AG08395 (cell line): ENCODE measurements around the gene ZBTB40.

Experiments
- DNase-seq: peaks from one replicate; pipeline ENCODE4 v3.0.0; 2012; ENCODE audit warnings: mixed read lengths, low spot score

The ZBTB40 gene

DNA sequence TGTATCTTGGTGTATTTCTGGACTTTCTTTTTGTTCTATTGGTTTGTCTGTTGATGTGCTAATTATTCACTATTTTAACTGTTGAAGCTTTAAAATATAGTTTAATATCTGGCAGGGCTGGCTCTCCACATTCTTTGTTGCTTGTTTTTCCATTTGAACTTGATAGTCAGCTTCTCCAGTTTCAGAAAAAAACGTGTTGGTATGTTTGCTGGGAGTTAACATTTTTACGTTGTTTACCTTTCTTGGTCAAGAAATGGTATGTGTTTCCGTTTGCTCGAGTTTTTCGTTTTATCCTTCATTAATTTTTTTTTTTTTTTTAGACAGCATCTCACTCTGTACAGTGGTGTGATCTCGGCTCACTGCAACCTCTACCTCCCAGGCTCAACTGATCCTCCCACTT is 16.9 kb upstream of the ZBTB40 start:
- DNase-seq = no peak

DNA sequence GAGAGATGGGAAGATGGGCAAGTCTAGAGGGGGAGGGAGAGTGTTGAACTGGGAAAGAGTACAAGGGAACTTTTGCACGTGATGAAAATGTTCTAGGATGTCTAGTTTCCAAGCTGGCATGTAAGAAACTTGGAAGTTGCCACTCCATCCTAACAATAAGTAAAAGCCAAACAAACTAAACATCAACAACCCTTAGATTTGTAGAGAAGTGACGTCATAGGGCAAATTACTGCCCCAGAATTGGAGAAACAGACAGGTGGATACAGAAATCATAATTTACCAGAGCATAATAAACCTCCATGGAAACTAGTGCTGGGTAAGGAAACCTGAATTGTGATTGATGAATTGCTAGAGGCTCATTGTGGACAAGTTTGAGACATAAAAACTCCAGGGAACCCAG is 14.7 kb upstream of the ZBTB40 start:
- DNase-seq = no peak

- DNase-seq = no peak
Measured at GRCh38 chr1:22437573-22437972, 14.1 kb upstream of the ZBTB40 start.

- DNase-seq = no peak
Measured at GRCh38 chr1:22440582-22440981, 11.1 kb upstream of the ZBTB40 start.

GRCh38 chr1:22442212-22442894 is 9.3 kb upstream of the ZBTB40 start:
- no peak for DNase-seq

DNA sequence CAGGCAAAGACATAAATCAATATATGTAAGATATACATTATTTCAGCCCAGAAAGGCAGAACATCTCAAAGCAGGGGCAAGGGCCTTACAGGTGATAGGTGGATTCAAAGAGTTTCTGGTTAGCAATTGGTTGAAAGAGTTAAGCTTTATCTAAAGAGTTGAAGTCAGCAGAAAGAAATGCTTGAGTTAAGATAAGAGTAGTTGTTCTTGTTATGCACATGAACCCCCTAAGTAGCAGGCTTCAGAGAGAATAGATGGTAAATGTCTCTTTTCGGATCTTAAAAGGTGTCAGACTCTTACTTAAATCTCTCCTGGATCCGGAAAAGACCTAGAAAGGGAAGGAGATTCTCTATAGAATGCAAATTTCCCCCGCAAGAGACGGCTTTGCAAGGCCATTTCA is 8.3 kb upstream of the ZBTB40 start:
- no peak for DNase-seq

DNA sequence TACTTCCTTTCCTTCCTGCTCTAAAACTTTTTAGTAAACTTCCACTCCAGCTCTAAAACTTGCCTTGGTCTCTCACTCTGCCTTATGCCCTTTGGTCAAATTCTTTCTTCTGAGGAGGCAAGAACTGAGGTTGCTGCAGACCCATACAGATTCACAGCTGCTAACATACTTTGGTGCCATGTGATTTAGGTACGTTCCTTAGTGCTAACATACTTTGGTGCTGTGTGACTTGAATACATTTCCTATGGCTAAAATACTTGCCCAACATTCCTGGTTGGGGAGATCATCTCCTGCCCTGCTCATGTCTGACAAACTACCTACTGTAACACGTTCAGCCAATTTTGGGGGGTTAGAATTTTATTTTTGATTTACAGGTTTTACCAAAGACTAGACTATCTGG is 6.8 kb upstream of the ZBTB40 start:
- DNase-seq = no peak

DNA sequence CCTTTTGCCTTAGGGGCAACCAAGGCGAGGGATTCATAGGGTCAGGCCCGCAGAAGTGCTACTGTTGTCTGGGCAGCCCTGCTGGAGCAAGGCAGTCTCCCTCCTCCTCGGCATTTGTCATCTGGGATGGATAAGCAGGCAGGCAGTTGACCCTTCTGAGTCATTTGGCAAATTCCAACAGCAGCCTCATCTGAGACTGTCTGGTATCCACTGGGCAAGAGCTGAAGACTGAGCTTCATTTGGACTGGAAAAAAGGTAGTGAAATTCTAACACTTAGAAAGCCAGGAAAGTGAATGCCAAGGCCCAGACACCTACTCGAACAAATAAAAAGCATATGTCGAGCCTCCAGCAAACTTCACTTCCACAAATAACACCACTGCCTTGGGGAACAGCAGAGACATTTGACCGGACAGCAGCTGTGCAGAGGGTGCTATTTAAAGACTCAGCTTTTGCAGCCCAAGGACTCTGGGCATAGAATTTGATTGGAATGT is 4.0 kb upstream of the ZBTB40 start:
- DNase-seq = peak; percentile 89

- DNase-seq = no peak
Measured at GRCh38 chr1:22449636-22450035, 2.0 kb upstream of the ZBTB40 start.

DNA sequence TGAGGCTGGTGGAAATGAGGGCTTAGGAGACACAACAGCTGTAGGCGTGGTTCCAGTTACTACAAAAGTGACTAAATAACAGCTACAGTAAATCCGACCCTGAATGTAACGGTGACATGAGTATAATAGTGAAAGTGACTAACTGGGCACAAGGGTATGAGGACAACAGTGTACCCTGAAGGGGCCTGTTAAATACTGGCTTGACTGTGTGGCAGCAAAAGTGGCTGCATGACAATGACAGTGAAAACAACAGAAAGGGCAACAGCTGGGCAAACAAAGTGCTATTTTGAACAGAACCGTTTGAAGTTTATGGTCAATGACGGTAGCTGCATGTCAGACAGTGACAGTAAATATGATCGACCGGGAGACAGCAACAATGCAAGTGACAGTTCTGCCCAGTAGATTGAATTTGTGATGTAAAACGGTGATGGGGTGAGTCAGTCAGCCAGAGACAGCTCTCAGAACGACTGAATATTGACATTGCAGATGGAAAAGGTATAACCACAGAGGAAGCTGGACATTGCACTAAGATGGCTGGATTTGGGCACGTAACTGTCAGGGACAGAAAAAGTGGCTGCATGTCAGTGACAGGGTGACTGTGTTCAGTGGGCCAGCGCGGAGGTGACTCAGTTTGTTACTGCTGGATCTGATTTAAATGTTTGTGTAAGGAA is 1.2 kb upstream of the ZBTB40 start:
- DNase-seq = no peak

DNA sequence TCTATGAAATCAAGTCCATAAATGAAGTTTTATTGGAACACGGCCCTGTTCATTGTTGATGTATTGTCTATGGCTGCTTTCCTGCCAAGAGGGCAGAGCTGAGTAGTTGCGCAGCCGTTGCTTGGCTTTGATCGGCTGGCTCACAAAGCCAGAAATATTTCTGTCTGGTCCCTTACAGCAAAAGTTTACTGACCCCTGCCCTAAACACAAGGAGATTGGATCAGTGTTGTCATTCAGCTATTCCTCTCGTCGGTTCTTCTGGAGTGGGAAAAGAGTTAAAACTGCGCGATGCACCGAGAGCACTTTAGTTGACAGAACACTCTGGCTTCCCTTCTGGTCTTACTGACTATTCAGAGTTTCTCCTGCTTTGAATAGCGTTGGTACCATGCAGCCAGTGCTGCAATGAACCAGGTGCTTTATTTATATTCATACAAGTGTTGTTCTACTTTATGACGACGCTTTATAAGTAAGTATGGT is 868 bp downstream of the ZBTB40 start:
- peak; percentile 19 for DNase-seq

- no peak for DNase-seq
Measured at GRCh38 chr1:22453181-22453580, 1.5 kb downstream of the ZBTB40 start.

DNA sequence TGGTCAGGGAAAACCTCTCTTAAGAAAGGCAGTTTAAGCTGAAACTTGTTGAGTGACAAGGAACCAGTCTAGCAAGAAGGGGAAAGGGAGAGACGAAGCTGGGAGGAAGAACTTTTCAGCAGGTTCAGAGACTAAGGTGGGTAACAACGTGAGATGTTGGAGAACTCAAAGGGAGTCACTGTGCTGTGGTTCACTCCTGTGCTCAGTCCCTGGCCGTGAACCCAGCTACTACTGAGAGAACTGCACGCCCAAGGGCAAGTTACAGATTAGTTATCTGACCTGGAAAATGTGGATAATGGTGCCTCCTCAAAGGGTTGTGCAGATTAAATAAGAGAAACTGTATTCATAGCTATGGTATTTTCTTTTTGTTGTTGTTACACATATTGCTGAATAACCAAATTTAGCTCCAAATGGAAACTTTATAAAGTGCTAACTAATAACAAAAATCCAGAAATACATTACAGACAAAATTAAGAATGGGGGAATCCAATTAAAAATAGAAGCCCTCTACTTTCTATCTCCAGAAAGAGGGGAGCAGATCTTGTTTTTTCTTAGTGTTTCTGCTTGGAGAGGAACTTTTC is 2.9 kb downstream of the ZBTB40 start:
- DNase-seq = no peak

GRCh38 chr1:22457345-22457744 is 5.7 kb downstream of the ZBTB40 start:
- DNase-seq = no peak

DNA sequence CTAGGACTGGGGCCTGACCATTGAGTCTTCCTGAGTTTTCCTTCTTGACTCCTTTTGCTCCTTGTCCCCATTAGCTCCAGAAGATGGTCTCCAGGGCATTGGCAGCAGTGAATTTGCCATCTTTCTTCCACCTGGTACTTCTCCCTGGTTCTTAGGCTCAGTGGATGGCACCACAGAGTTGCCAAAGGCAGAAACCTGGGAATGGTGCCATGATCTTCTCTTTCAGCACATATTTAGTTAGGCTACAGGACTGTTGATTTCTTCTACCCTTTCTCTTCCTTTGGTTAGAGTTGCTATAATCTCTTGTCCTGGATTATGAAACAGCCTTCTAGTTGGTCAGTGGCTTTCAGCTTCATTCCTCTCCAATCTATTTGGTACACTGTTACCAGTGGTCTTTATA is 6.2 kb downstream of the ZBTB40 start:
- DNase-seq = no peak

- no peak for DNase-seq
Measured at GRCh38 chr1:22461100-22461499, 9.4 kb downstream of the ZBTB40 start.

- no peak for DNase-seq
Measured at GRCh38 chr1:22461678-22462527, 10.3 kb downstream of the ZBTB40 start.

GRCh38 chr1:22462928-22463327 is 11.3 kb downstream of the ZBTB40 start:
- DNase-seq = no peak

DNA sequence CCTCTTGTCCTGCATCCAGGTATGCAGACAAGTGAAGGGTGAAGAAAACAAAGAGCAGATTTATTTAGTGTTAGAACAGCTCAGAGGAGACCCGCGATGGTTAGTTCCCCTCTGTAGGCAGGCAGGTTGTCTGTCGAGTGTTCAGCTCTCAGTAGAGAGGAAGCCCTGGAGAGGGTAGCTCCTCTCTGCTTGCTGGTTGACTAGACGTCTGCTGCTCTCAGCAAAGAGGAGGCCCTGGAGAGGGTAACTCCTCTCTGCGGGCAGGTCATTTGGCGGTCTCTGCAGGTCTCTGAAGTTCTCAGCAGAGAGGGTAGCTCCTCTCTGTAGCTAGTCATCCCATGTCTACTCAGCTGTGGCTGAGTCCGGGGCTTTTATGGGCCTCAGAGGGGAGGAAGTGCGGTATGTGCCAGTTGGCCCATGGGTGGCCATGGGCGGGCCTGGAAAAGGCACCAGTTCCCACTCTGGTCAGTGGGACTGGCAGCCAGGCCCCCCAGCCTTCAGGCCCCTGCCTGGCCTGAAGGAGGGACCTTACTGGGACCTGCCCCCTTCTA is 13.4 kb downstream of the ZBTB40 start:
- no peak for DNase-seq

GRCh38 chr1:22465671-22466070 is 14.0 kb downstream of the ZBTB40 start:
- DNase-seq = no peak

GRCh38 chr1:22470227-22470626 is 18.6 kb downstream of the ZBTB40 start:
- no peak for DNase-seq

DNA sequence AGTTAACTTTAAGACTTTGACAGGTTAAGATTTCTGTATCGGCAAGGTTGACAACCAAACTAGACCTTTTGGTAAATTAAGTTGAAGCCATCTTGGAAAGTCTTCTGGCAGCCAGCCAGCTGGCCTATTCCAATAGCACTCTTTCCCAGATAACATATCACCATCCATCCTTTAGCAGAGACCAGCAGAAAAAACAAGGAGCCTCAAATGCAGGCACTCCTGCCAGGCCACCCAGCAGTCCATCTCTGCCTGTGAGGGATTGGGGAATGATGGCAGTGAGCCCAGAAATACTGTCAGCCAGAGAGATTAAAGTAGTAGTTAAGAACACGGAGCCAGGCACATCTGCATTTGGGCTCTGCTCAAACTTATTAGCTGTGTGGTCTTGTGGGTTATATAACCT is 19.4 kb downstream of the ZBTB40 start:
- DNase-seq = peak; percentile 21
